GM10248 (cell line): Measurements from ENCODE around the gene TRAM2.

Source experiments
- CTCF ChIA-PET: fragments of 300-600 bp; sonication (Branson Sonifier 250); formaldehyde crosslinking; extraction: SDS; loops from one replicate; lab custom pipeline; 2021; ENCODE audit warnings: antibody characterized with exemption; lab: Yijun Ruan, JAX
- POLR2A ChIA-PET: fragments of 350-650 bp; sonication (Branson Sonifier 250); formaldehyde crosslinking; extraction: SDS; loops from one replicate; lab custom pipeline; 2020; ENCODE audit warnings: antibody characterized with exemption; lab: Yijun Ruan, JAX
- DNase-seq: peaks from one replicate; pipeline ENCODE4 v3.0.0; 2012; ENCODE audit errors: extremely low spot score
- CTCF ChIP-seq: IDR thresholded peaks from 2 replicates; pipeline ENCODE4 v1.5.1; 2012; ENCODE audit warnings: mild to moderate bottlenecking, low read depth; ENCODE audit errors: extremely low read depth, missing control alignments, control extremely low read depth

TRAM2 gene

GRCh38 chr6:52577778-52578463 is 1.1 kb upstream of the TRAM2 start:
- no peak for TF ChIP-seq CTCF
- DNase-seq: no peak
- CTCF ChIA-PET: interaction anchor here (0.6 to 4.6 kb wide), 8 partner anchors 11 to 161 kb away, joined by 3 to 23 read pairs (median 6); no protein-coding TSS in a partner anchor
- POLR2A ChIA-PET: no interaction called here

- DNase-seq: peak; percentile 81
- POLR2A ChIA-PET: no interaction called here
- TF ChIP-seq CTCF: peak; percentile 69
- CTCF ChIA-PET: interaction anchor here (0.8 to 4.6 kb wide), 24 partner anchors 9 to 490 kb away, joined by 3 to 23 read pairs (median 4); no protein-coding TSS in a partner anchor
These were observed 353 bp downstream of the TRAM2 start for GRCh38 chr6:52576392-52577021.

GRCh38 chr6:52576054-52576391 is 837 bp downstream of the TRAM2 start:
- CTCF ChIA-PET: interaction anchor here (0.8 to 4.6 kb wide), 25 partner anchors 9 to 490 kb away, joined by 3 to 23 read pairs (median 5); no protein-coding TSS in a partner anchor
- TF ChIP-seq CTCF: no peak
- POLR2A ChIA-PET: no interaction called here
- no peak for DNase-seq

- ChIA-PET POLR2A (no interaction called here), CTCF (interaction anchor here (1.0 to 4.6 kb wide), 19 partner anchors 9 to 491 kb away, joined by 3 to 23 read pairs (median 5); no protein-coding TSS in a partner anchor)
- DNase-seq: no peak
- no peak for TF ChIP-seq CTCF
These were observed 1.4 kb downstream of the TRAM2 start for GRCh38 chr6:52575502-52575892.

- no peak for TF ChIP-seq CTCF
- peak; percentile 68 for DNase-seq
- CTCF ChIA-PET: interaction anchor here (0.8 to 4.6 kb wide), 12 partner anchors 9 to 204 kb away, joined by 3 to 23 read pairs (median 8); partner anchors contain the start of gene EFHC1
- POLR2A ChIA-PET: no interaction called here
These were observed 2.0 kb downstream of the TRAM2 start for GRCh38 chr6:52574709-52575501.

- POLR2A ChIA-PET: no interaction called here
- TF ChIP-seq CTCF: no peak
- CTCF ChIA-PET: interaction anchor here (1.5 to 1.6 kb wide), 2 partner anchors 23 to 31 kb away, joined by 4 read pairs; no protein-coding TSS in a partner anchor
- no peak for DNase-seq
These were observed 3.6 kb downstream of the TRAM2 start for GRCh38 chr6:52573295-52573694.
